ENCODE data around the gene GPC5.

DNA sequence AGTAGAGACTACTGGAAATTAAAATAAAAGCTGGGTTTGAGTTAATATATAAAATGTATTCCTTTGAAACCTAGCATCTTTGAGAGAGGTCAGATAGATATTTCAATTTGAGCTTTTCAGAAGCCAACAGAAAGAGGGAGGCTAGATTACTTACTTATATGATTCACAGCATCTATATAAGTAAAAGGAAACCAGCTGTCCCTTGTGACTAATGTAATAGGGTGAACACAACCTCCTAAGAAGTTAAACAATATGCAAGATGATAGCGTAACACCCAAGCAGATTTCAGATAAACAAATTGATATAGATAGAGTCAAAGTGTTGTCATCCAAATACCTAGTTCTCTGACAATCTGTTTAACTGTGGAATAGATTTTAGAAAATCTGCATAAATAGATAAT, 1434.7 kb downstream of the GPC5 start:
- TF ChIP-seq CTCF (IDR thresholded peaks at IDR 0.05) = no peak
- TF ChIP-seq POLR2A (IDR thresholded peaks at IDR 0.05) = no peak

Data from uterus (tissue), 2 donors.